Measurements from ENCODE around the gene SLC9C1.

- TF ChIP-seq CTCF (conservative IDR thresholded peaks at IDR 0.05; ENCODE audit: low read depth, low read length) (no peak), EZH2 (IDR thresholded peaks at IDR 0.05; ENCODE audit: borderline replicate concordance, low read depth, low read length, poor library complexity, severe bottlenecking) (no peak)
These were observed 8.3 kb upstream of the SLC9C1 start for GRCh38 chr3:112302150-112302830.

All from A673 (cell line).